Prostate gland (tissue), 2 donors: ENCODE results near the gene CDC7. TPM values are rescaled to one million over a fixed set of nuclear protein-coding genes. Genes with fewer than 3 reads are reported as not detected.

Experiments
- DNase-seq: peaks from one replicate; pipeline ENCODE4 v3.0.0-alpha.2; 2019; ENCODE audit warnings: low spot score
- H3K27ac ChIP-seq, 2 donors: fragments of 200-600 bp; sonication (generic); 2 replicates each; pipeline ENCODE4 v1.5.1; 2017 to 2019
- H3K27me3 ChIP-seq: fragments of 200-600 bp; sonication (generic); replicated peaks from 2 replicates; pipeline ENCODE4 v1.5.1; 2019; ENCODE audit not compliant: insufficient read depth
- H3K36me3 ChIP-seq, 2 donors: fragments of 200-600 bp; sonication (generic); 1 replicate in 1 of 2; 2 replicates in 1 of 2; pipeline versions ENCODE4 v1.5.1 to v1.8.1; 2017 to 2019
- H3K4me1 ChIP-seq: fragments of 200-600 bp; sonication (generic); replicated peaks from 2 replicates; pipeline ENCODE4 v1.5.1; 2019
- H3K4me3 ChIP-seq, 2 donors: fragments of 200-600 bp; sonication (generic); 2 replicates each; pipeline ENCODE4 v1.5.1; 2017 to 2019
- H3K9me3 ChIP-seq: fragments of 200-600 bp; sonication (generic); 2 replicates; pipeline ENCODE4 v1.5.1; 2017
- CTCF ChIP-seq, 4 experiments: fragments of 200-600 bp in 2 of 4; fragments of 450-650 bp in 2 of 4; sonication (generic) in 2 of 4; IDR thresholded peaks; 1 replicate in 3 of 4; 2 replicates in 1 of 4; pipeline ENCODE4 v1.5.1; 2016 to 2019; ENCODE audit warnings: antibody characterized with exemption in 4 of 4, mild to moderate bottlenecking in 2 of 4, moderate library complexity in 2 of 4
- POLR2A ChIP-seq: fragments of 450-650 bp; IDR thresholded peaks from one replicate; pipeline ENCODE4 v1.6.1; 2016; ENCODE audit warnings: antibody characterized with exemption, mild to moderate bottlenecking
- POLR2AphosphoS5 ChIP-seq: sonication (generic); formaldehyde crosslinking; IDR thresholded peaks from one replicate; pipeline ENCODE4 v1.6.1; 2017; ENCODE audit warnings: antibody characterized with exemption
- WGBS: methylation state at CpG from one replicate; pipeline ENCODE4 v1.1.5; 2018; 5-methylcytosine and 5-hydroxymethylcytosine counted together
- intact Hi-C: fragments of 100-400 bp; cut with DNase I; formaldehyde crosslinking; loops from one replicate; pipeline ENCODE4 v1.14.2; 2022
- total RNA-seq, 2 donors: library from RNA; depleted of rRNA; stranded (reverse); fragments of >200 nt; gene quantifications; one replicate each; pipeline ENCODE4 v1.1.0, GENCODE V29; 2016

Gene CDC7
- total RNA-seq, 2 donors from 2014 or later: 0.68 to 6.1 TPM

GRCh38 chr1:91476533-91477217, 24.0 kb upstream of the CDC7 start:
- Histone ChIP-seq H3K36me3 (no peaks in the 10 kb centered on the region), H3K27me3 (no peaks in the 10 kb centered on the region), H3K4me1 (no peaks in the 10 kb centered on the region), H3K4me3 (no peak overlapping the region), H3K9me3 (no peaks in the 10 kb centered on the region), H3K27ac (no peak overlapping the region)
- WGBS: 48% methylated on average over 2 of the region's 2 CpGs
- TF ChIP-seq POLR2AphosphoS5: no peak
- intact Hi-C loops: no loop called here
- DNase-seq: no peak

GRCh38 chr1:91487469-91487868, 13.2 kb upstream of the CDC7 start:
- intact Hi-C loops: no loop called here
- Histone ChIP-seq H3K4me1 (no peaks in the 10 kb centered on the region), H3K4me3 (no peak overlapping the region), H3K27ac (no peak overlapping the region), H3K36me3 (no peaks in the 10 kb centered on the region), H3K9me3 (no peaks in the 10 kb centered on the region), H3K27me3 (no peaks in the 10 kb centered on the region)
- DNase-seq: no peak
- no peak for TF ChIP-seq POLR2A
- no peak for TF ChIP-seq POLR2AphosphoS5
- TF ChIP-seq CTCF (IDR thresholded peaks at IDR 0.05): no peak
- 58% methylated on average over 3 of the region's 3 CpGs for WGBS

- no peak overlapping the region for H3K27ac ChIP-seq
- H3K36me3 ChIP-seq: no peaks in the 10 kb centered on the region
- intact Hi-C loops: no loop called here
- no peaks in the 10 kb centered on the region for H3K4me1 ChIP-seq
- 19% methylated on average over 1 of the region's 1 CpG for WGBS
- no peak overlapping the region for H3K4me3 ChIP-seq
- no peak for TF ChIP-seq POLR2A
- TF ChIP-seq POLR2AphosphoS5: no peak
- TF ChIP-seq CTCF (IDR thresholded peaks at IDR 0.05): no peak
- no peaks in the 10 kb centered on the region for H3K9me3 ChIP-seq
- no peak for DNase-seq
- no peaks in the 10 kb centered on the region for H3K27me3 ChIP-seq
These were observed 10.2 kb upstream of the CDC7 start for GRCh38 chr1:91490501-91490900.

GRCh38 chr1:91498035-91498434, 2.6 kb upstream of the CDC7 start:
- H3K27ac ChIP-seq: no peak overlapping the region
- H3K27me3 ChIP-seq: no peaks in the 10 kb centered on the region
- no peaks in the 10 kb centered on the region for H3K36me3 ChIP-seq
- no peaks in the 10 kb centered on the region for H3K4me1 ChIP-seq
- TF ChIP-seq CTCF (IDR thresholded peaks at IDR 0.05) (no peak), POLR2A (no peak), POLR2AphosphoS5 (no peak)
- intact Hi-C loops: no loop called here
- H3K4me3 ChIP-seq: no peak overlapping the region
- H3K9me3 ChIP-seq: no peaks in the 10 kb centered on the region
- 92% methylated on average over 2 of the region's 2 CpGs for WGBS
- DNase-seq: no peak

GRCh38 chr1:91498498-91499245, 2.0 kb upstream of the CDC7 start:
- 98% methylated on average over 6 of the region's 6 CpGs for WGBS
- Histone ChIP-seq H3K27me3 (no peaks in the 10 kb centered on the region), H3K36me3 (no peaks in the 10 kb centered on the region), H3K27ac (no peak overlapping the region), H3K4me3 (no peak overlapping the region), H3K4me1 (no peaks in the 10 kb centered on the region), H3K9me3 (no peaks in the 10 kb centered on the region)
- intact Hi-C loops: no loop called here
- TF ChIP-seq CTCF (IDR thresholded peaks at IDR 0.05): no peak
- TF ChIP-seq POLR2AphosphoS5: no peak
- no peak for TF ChIP-seq POLR2A
- DNase-seq: no peak
